Liver (tissue), 9 donors: ENCODE data around the gene CACNA1E. TPM values are rescaled to one million over a fixed set of nuclear protein-coding genes. Genes with fewer than 3 reads are reported as not detected.

ENCODE experiments used
- DNase-seq: peaks from one replicate; pipeline ENCODE4 v3.0.0-alpha.2; 2017; ENCODE audit warnings: low spot score
- H3K27ac ChIP-seq, 2 donors: one replicate each; pipeline ENCODE4 v1.7.0; 2013; ENCODE audit warnings: inconsistent platforms in 2 of 2, low read length in 2 of 2, control low read depth in 1 of 2, low read depth in 1 of 2, mild to moderate bottlenecking in 1 of 2
- H3K27me3 ChIP-seq, 4 donors: one replicate each; pipeline versions ENCODE4 v1.6.1 to v1.7.0; 2013; ENCODE audit warnings: low read length in 3 of 4, inconsistent platforms in 1 of 4, mild to moderate bottlenecking in 1 of 4, moderate library complexity in 1 of 4; ENCODE audit not compliant: control insufficient read depth in 4 of 4, insufficient read depth in 4 of 4
- H3K36me3 ChIP-seq, 4 donors: one replicate each; pipeline versions ENCODE4 v1.6.1 to v1.7.0; 2013; ENCODE audit warnings: low read length in 3 of 4, mild to moderate bottlenecking in 3 of 4, low read depth in 1 of 4, moderate library complexity in 1 of 4; ENCODE audit not compliant: control insufficient read depth in 4 of 4, insufficient read depth in 3 of 4
- H3K4me1 ChIP-seq, 4 donors: one replicate each; pipeline versions ENCODE4 v1.6.1 to v1.7.0; 2013; ENCODE audit warnings: low read length in 3 of 4, mild to moderate bottlenecking in 3 of 4, moderate library complexity in 1 of 4; ENCODE audit not compliant: control insufficient read depth in 4 of 4, insufficient read depth in 4 of 4
- H3K4me3 ChIP-seq, 3 donors: one replicate each; pipeline versions ENCODE4 v1.6.1 to v1.7.0; 2013; ENCODE audit warnings: low read length in 3 of 3, control low read depth in 1 of 3, low read depth in 1 of 3, mild to moderate bottlenecking in 1 of 3
- H3K9ac ChIP-seq, 2 donors: one replicate each; pipeline ENCODE4 v1.7.0; 2013; ENCODE audit warnings: low read length in 2 of 2, mild to moderate bottlenecking in 2 of 2, moderate library complexity in 2 of 2, control low read depth in 1 of 2, low read depth in 1 of 2
- H3K9me3 ChIP-seq, 4 donors: one replicate each; pipeline versions ENCODE4 v1.6.1 to v1.7.0; 2013; ENCODE audit warnings: low read length in 3 of 4; ENCODE audit not compliant: control insufficient read depth in 4 of 4
- EGR1 ChIP-seq, 2 donors: IDR thresholded peaks; 2 replicates each; pipeline ENCODE4 v1.6.1; 2016 to 2018; ENCODE audit warnings: antibody characterized with exemption in 2 of 2, low read depth in 2 of 2
- FOXA2 ChIP-seq: IDR thresholded peaks from 2 replicates; pipeline ENCODE4 v1.6.1; 2016; ENCODE audit warnings: antibody characterized with exemption
- GABPA ChIP-seq, 2 donors: IDR thresholded peaks in 1 of 2; conservative IDR thresholded peaks in 1 of 2; 2 replicates each; pipeline ENCODE4 v1.6.1; 2016; ENCODE audit warnings: antibody characterized with exemption in 2 of 2, mild to moderate bottlenecking in 1 of 2, moderate library complexity in 1 of 2
- HNF4A ChIP-seq, 2 donors: conservative IDR thresholded peaks; 2 replicates each; pipeline ENCODE4 v1.6.1; 2016; ENCODE audit warnings: antibody characterized with exemption in 2 of 2, mild to moderate bottlenecking in 2 of 2
- RXRA ChIP-seq, 2 donors: IDR thresholded peaks; 2 replicates each; pipeline ENCODE4 v1.6.1; 2017 to 2018; ENCODE audit warnings: antibody characterized with exemption in 2 of 2, mild to moderate bottlenecking in 1 of 2
- SP1 ChIP-seq: IDR thresholded peaks from 2 replicates; pipeline ENCODE4 v1.6.1; 2018; ENCODE audit warnings: antibody characterized with exemption, mild to moderate bottlenecking
- TAF1 ChIP-seq: conservative IDR thresholded peaks from 2 replicates; pipeline ENCODE4 v1.6.1; 2016; ENCODE audit warnings: antibody characterized with exemption, mild to moderate bottlenecking
- whole genome bisulfite sequencing: extraction: QIAGEN DNeasy Blood & Tissue Kit; methylation state at CpG from one replicate; pipeline ENCODE4 v1.1.7; 2013; 5-methylcytosine and 5-hydroxymethylcytosine counted together
- polyA plus RNA-seq, 2 donors: library from polyadenylated mRNA; stranded (reverse) in 1 of 2; unstranded in 1 of 2; fragments of 200-250 nt in 1 of 2; fragments of >200 nt in 1 of 2; fragmentation: Nextera tagmentation in 1 of 2; extraction: Ambion mirVana in 1 of 2; gene quantifications; one replicate each; pipeline versions ENCODE4 v1.2.1 to v1.2.3, GENCODE V29; 2013 to 2015
- total RNA-seq, 2 donors: library from RNA; depleted of rRNA; stranded (reverse); fragments of >200 nt; gene quantifications; one replicate each; pipeline ENCODE4 v1.2.3, GENCODE V29; 2014
- TF ChIP-seq, protein P1 (sequence below): fragments of 150-350 bp; IDR thresholded peaks from 2 replicates; pipeline ENCODE4 v1.5.1; 2017; ENCODE audit warnings: improper control_type of control experiment, low read depth, low read length; ENCODE audit not compliant: missing input control
- TF ChIP-seq, protein P2 (sequence below): IDR thresholded peaks from 2 replicates; pipeline ENCODE4 v1.6.1; 2016; ENCODE audit warnings: antibody characterized with exemption
- TF ChIP-seq, protein P3 (sequence below): IDR thresholded peaks from 2 replicates; pipeline ENCODE4 v1.6.1; 2016; ENCODE audit warnings: antibody characterized with exemption
- TF ChIP-seq, protein P4 (sequence below): IDR thresholded peaks from 2 replicates; pipeline ENCODE4 v1.6.1; 2016; ENCODE audit warnings: antibody characterized with exemption
- donor health status: healthy.
- donor health status: healthy.
- donor health status: healthy.
- donor health status: healthy.
- donor health status: healthy.

Gene CACNA1E
- total and polyA plus RNA-seq, 4 donors: under 0.01 to 0.08 (median 0.01) TPM; not detected in 1

DNA sequence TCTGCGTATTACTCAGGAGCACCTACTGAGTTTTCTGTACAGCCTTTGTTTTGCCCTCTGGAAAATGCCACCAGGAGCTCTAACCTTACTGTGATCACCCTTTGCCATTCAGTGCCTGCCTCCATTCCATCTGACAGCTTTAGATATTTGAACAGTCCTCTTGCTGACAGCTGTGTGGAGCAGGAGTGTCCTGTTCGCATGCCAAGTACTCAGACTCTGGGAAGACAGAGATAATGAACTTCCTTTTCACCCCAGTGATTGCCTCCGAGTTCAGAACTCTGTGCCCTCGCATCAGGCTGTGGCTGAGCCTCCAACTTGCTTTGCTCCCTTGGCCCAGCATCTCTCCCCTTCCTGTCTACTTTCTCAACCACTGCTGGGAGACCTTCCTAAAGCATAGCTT, 74.0 kb downstream of the CACNA1E start:
- H3K9me3 ChIP-seq: no peaks in the 10 kb centered on the region
- TF ChIP-seq RXRA (IDR thresholded peaks at IDR 0.05) (no peak), GABPA (IDR thresholded peaks at IDR 0.05 in 1 of 2, conservative IDR thresholded peaks at IDR 0.05 in 1 of 2) (no peak), HNF4A (conservative IDR thresholded peaks at IDR 0.05) (no peak), TAF1 (no peak)
- TF ChIP-seq, protein P1, sequence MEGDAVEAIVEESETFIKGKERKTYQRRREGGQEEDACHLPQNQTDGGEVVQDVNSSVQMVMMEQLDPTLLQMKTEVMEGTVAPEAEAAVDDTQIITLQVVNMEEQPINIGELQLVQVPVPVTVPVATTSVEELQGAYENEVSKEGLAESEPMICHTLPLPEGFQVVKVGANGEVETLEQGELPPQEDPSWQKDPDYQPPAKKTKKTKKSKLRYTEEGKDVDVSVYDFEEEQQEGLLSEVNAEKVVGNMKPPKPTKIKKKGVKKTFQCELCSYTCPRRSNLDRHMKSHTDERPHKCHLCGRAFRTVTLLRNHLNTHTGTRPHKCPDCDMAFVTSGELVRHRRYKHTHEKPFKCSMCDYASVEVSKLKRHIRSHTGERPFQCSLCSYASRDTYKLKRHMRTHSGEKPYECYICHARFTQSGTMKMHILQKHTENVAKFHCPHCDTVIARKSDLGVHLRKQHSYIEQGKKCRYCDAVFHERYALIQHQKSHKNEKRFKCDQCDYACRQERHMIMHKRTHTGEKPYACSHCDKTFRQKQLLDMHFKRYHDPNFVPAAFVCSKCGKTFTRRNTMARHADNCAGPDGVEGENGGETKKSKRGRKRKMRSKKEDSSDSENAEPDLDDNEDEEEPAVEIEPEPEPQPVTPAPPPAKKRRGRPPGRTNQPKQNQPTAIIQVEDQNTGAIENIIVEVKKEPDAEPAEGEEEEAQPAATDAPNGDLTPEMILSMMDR: no peak
- TF ChIP-seq, protein P2, sequence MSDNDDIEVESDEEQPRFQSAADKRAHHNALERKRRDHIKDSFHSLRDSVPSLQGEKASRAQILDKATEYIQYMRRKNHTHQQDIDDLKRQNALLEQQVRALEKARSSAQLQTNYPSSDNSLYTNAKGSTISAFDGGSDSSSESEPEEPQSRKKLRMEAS: no peak
- TF ChIP-seq, protein P3, sequence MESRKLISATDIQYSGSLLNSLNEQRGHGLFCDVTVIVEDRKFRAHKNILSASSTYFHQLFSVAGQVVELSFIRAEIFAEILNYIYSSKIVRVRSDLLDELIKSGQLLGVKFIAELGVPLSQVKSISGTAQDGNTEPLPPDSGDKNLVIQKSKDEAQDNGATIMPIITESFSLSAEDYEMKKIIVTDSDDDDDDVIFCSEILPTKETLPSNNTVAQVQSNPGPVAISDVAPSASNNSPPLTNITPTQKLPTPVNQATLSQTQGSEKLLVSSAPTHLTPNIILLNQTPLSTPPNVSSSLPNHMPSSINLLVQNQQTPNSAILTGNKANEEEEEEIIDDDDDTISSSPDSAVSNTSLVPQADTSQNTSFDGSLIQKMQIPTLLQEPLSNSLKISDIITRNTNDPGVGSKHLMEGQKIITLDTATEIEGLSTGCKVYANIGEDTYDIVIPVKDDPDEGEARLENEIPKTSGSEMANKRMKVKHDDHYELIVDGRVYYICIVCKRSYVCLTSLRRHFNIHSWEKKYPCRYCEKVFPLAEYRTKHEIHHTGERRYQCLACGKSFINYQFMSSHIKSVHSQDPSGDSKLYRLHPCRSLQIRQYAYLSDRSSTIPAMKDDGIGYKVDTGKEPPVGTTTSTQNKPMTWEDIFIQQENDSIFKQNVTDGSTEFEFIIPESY: no peak
- TF ChIP-seq, protein P4, sequence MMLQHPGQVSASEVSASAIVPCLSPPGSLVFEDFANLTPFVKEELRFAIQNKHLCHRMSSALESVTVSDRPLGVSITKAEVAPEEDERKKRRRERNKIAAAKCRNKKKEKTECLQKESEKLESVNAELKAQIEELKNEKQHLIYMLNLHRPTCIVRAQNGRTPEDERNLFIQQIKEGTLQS: no peak
- H3K36me3 ChIP-seq: no peaks in the 10 kb centered on the region
- no peak overlapping the region for H3K4me3 ChIP-seq
- H3K27me3 ChIP-seq: peaks cover 0 to 6% (median 0%) of the 10 kb centered on the region in 4 donors
- WGBS: 57% methylated on average over 4 of the region's 4 CpGs
- no peaks in the 10 kb centered on the region for H3K4me1 ChIP-seq
- no peak overlapping the region for H3K27ac ChIP-seq
- no peak for DNase-seq
- H3K9ac ChIP-seq: no peak overlapping the region

DNA sequence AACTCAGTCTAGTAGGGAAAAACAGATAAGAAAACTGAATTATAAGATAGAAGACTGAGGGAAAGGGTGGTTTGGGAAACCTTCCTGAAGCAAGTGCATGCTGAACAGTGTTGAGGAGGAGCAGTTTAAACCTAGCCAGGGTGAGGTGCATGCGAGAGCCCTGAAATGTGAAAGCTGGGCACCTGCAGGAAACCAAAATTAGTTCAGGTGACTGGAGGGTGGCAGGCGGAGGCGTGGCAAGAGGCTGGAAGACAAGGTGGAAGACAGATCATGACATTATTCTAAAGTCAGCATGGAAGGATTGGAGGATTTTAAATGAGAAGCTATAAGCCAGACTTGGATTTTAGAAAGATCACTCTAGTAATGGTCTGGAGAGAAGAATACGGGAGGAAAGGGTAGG, 75.1 kb downstream of the CACNA1E start:
- no peak for DNase-seq
- TF ChIP-seq, protein P3: no peak
- TF ChIP-seq EGR1 (IDR thresholded peaks at IDR 0.05; ENCODE audit: low read depth in 2 of 2) (no peak), SP1 (no peak), FOXA2 (no peak), HNF4A (conservative IDR thresholded peaks at IDR 0.05) (no peak), RXRA (IDR thresholded peaks at IDR 0.05) (no peak), TAF1 (no peak)
- TF ChIP-seq, protein P1: no peak
- TF ChIP-seq, protein P4: no peak
- Histone ChIP-seq H3K36me3 (no peaks in the 10 kb centered on the region), H3K4me1 (no peaks in the 10 kb centered on the region), H3K27ac (no peak overlapping the region), H3K4me3 (no peak overlapping the region), H3K27me3 (peaks cover 0 to 6% (median 0%) of the 10 kb centered on the region in 4 donors), H3K9ac (no peak overlapping the region), H3K9me3 (no peaks in the 10 kb centered on the region)
- 96% methylated on average over 4 of the region's 4 CpGs for WGBS
